K562 (cell line): Measurements from ENCODE around the gene FES. TPM values are rescaled to one million over a fixed set of nuclear protein-coding genes. Genes with fewer than 3 reads are reported as not detected.

Source experiments
- CTBP1 ChIP-seq: fragments of 450-650 bp; IDR thresholded peaks from 2 replicates; pipeline ENCODE4 v1.6.1; 2016; ENCODE audit warnings: borderline replicate concordance
- E2F3 ChIP-seq: fragments of 250-450 bp; sonication (Bioruptor Pico); IDR thresholded peaks from 2 replicates; pipeline ENCODE4 v1.4.0; 2020; ENCODE audit warnings: mild to moderate bottlenecking
- GATA2 ChIP-seq: sonication (generic); formaldehyde crosslinking; IDR thresholded peaks from 2 replicates; pipeline ENCODE4 v1.4.0; 2020; ENCODE audit warnings: mild to moderate bottlenecking, missing genetic modification reagents
- IRF9 ChIP-seq: fragments of 450-650 bp; IDR thresholded peaks from 2 replicates; pipeline ENCODE4 v1.6.1; 2016; ENCODE audit warnings: missing biosample characterization, missing genetic modification characterization
- PATZ1 ChIP-seq: fragments of 250-450 bp; sonication (Bioruptor Pico); IDR thresholded peaks from 2 replicates; pipeline ENCODE4 v1.5.0; 2020; ENCODE audit warnings: mild to moderate bottlenecking, borderline replicate concordance
- SMAD4 ChIP-seq: fragments of 250-450 bp; sonication (Bioruptor Pico); conservative IDR thresholded peaks from 2 replicates; pipeline ENCODE4 v1.8.0; 2021; ENCODE audit warnings: inconsistent platforms, mild to moderate bottlenecking, moderate library complexity
- SMARCA5 ChIP-seq: fragments of 450-650 bp; IDR thresholded peaks from 2 replicates; pipeline ENCODE4 v1.6.1; 2016
- TEAD1 ChIP-seq, 2 experiments: fragments of 450-650 bp in 1 of 2; sonication (generic) in 1 of 2; formaldehyde crosslinking; IDR thresholded peaks; 2 replicates each; pipeline versions ENCODE4 v1.4.0 to v1.8.0; 2020 to 2022; ENCODE audit warnings: mild to moderate bottlenecking in 2 of 2, missing genetic modification reagents in 1 of 2
- TEAD4 ChIP-seq, 2 experiments: sonication (generic) in 1 of 2; formaldehyde crosslinking in 1 of 2; IDR thresholded peaks; 2 replicates each; pipeline versions ENCODE4 v1.6.1 to v1.8.0; 2012 to 2022; ENCODE audit warnings: borderline replicate concordance in 1 of 2, inconsistent platforms in 1 of 2, low read length in 1 of 2, mild to moderate bottlenecking in 1 of 2, missing genetic modification reagents in 1 of 2
- ZBTB33 ChIP-seq: sonication (generic); formaldehyde crosslinking; IDR thresholded peaks from 2 replicates; pipeline ENCODE4 v1.8.1; 2023; ENCODE audit warnings: mild to moderate bottlenecking, missing genetic modification reagents
- ZNF12 ChIP-seq: sonication (generic); formaldehyde crosslinking; IDR thresholded peaks from 2 replicates; pipeline ENCODE4 v1.4.0; 2020; ENCODE audit warnings: mild to moderate bottlenecking, missing genetic modification reagents
- ZNF263 ChIP-seq: sonication (generic); formaldehyde crosslinking; IDR thresholded peaks from 2 replicates; pipeline ENCODE4 v1.8.0; 2022; ENCODE audit warnings: mild to moderate bottlenecking, missing genetic modification reagents, borderline replicate concordance
- polyA plus RNA-seq, 8 experiments: library from polyadenylated mRNA; depleted of rRNA in 4 of 8; stranded (reverse) in 5 of 8; unstranded in 3 of 8; fragments of >200 nt; fragmentation: Nextera tagmentation in 2 of 8; fragmentation: Illumina TruSeq in 1 of 8; extraction: Ambion mirVana in 2 of 8; extraction: Trizol in 1 of 8; gene quantifications; 2 replicates each; pipeline versions ENCODE4 v1.2.1 to v1.2.3, GENCODE V29; 2011 to 2014; ENCODE audit warnings: inconsistent platforms in 1 of 8, missing spikeins in 1 of 8
- total RNA-seq, 7 experiments: library from RNA; depleted of rRNA in 6 of 7; stranded (reverse); fragments of >200 nt in 6 of 7; fragmentation: Illumina TruSeq in 2 of 7; extraction: Trizol in 2 of 7; gene quantifications; 2 replicates each; pipeline versions ENCODE4 v1.2.1 to v1.2.3, GENCODE V29; 2011 to 2021; ENCODE audit warnings: low replicate concordance in 1 of 7
- TF ChIP-seq, protein P1 (sequence below), 2 experiments: IDR thresholded peaks; 2 replicates each; pipeline ENCODE4 v1.6.1; 2011; ENCODE audit warnings: borderline replicate concordance in 1 of 2, control low read depth in 1 of 2, low read depth in 1 of 2, low read length in 1 of 2, mild to moderate bottlenecking in 1 of 2, mixed read lengths in 1 of 2, moderate library complexity in 1 of 2; ENCODE audit not compliant: insufficient read depth in 1 of 2, insufficient read length in 1 of 2, poor library complexity in 1 of 2, severe bottlenecking in 1 of 2; ENCODE audit errors: extremely low read depth in 1 of 2
- TF ChIP-seq, protein P2 (sequence below), 2 experiments: fragments of 450-650 bp; IDR thresholded peaks; 2 replicates each; pipeline ENCODE4 v1.6.1; 2018; ENCODE audit warnings: mild to moderate bottlenecking in 2 of 2, low read depth in 1 of 2; ENCODE audit not compliant: partially characterized antibody in 2 of 2

Gene FES
- total and polyA plus RNA-seq, 9 of the 15 experiments (the other 6 are each of a cell fraction or from before 2014, with no cell fraction given) = 0.38 to 2.6 (median 0.82) TPM

GRCh38 chr15:90885432-90886290 is 1.4 kb downstream of the FES start (continued):
- peak; percentile 51; the same call in 1 of the 2 replicates for TF ChIP-seq CTBP1
- TF ChIP-seq ZNF12 (CRISPR knock-in tag) = no peak
- TF ChIP-seq ZBTB33 (CRISPR knock-in tag) = 0 out of 2 replicates have a peak, but pooled peaks have one; percentile 30
- no peak for TF ChIP-seq SMARCA5
- TF ChIP-seq ZNF263 (CRISPR knock-in tag) = peak; percentile 54; the same call in 1 of the 2 replicates
- 0 out of 2 replicates have a peak, but pooled peaks have one; percentile 14 for TF ChIP-seq TEAD4 (IDR thresholded peaks at IDR 0.05; ENCODE audit: low read length)
- no peak for TF ChIP-seq TEAD4 (CRISPR knock-in tag; IDR thresholded peaks at IDR 0.05; ENCODE audit: borderline replicate concordance)
- peak; percentile 40; the same call in 1 of the 2 replicates for TF ChIP-seq SMAD4
- TF ChIP-seq, protein P1, sequence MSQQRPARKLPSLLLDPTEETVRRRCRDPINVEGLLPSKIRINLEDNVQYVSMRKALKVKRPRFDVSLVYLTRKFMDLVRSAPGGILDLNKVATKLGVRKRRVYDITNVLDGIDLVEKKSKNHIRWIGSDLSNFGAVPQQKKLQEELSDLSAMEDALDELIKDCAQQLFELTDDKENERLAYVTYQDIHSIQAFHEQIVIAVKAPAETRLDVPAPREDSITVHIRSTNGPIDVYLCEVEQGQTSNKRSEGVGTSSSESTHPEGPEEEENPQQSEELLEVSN (IDR thresholded peaks at IDR 0.05; ENCODE audit: borderline replicate concordance in 1 of 2, extremely low read depth in 1 of 2, insufficient read depth in 1 of 2, insufficient read length in 1 of 2, low read depth in 1 of 2, low read length in 1 of 2, poor library complexity in 1 of 2, severe bottlenecking in 1 of 2) = no peak
- TF ChIP-seq, protein P2, sequence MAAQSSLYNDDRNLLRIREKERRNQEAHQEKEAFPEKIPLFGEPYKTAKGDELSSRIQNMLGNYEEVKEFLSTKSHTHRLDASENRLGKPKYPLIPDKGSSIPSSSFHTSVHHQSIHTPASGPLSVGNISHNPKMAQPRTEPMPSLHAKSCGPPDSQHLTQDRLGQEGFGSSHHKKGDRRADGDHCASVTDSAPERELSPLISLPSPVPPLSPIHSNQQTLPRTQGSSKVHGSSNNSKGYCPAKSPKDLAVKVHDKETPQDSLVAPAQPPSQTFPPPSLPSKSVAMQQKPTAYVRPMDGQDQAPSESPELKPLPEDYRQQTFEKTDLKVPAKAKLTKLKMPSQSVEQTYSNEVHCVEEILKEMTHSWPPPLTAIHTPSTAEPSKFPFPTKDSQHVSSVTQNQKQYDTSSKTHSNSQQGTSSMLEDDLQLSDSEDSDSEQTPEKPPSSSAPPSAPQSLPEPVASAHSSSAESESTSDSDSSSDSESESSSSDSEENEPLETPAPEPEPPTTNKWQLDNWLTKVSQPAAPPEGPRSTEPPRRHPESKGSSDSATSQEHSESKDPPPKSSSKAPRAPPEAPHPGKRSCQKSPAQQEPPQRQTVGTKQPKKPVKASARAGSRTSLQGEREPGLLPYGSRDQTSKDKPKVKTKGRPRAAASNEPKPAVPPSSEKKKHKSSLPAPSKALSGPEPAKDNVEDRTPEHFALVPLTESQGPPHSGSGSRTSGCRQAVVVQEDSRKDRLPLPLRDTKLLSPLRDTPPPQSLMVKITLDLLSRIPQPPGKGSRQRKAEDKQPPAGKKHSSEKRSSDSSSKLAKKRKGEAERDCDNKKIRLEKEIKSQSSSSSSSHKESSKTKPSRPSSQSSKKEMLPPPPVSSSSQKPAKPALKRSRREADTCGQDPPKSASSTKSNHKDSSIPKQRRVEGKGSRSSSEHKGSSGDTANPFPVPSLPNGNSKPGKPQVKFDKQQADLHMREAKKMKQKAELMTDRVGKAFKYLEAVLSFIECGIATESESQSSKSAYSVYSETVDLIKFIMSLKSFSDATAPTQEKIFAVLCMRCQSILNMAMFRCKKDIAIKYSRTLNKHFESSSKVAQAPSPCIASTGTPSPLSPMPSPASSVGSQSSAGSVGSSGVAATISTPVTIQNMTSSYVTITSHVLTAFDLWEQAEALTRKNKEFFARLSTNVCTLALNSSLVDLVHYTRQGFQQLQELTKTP (IDR thresholded peaks at IDR 0.05; ENCODE audit: low read depth in 1 of 2, partially characterized antibody in 2 of 2) = no peak
- no peak for TF ChIP-seq TEAD1 (CRISPR knock-in tag; IDR thresholded peaks at IDR 0.05)
- no peak for TF ChIP-seq GATA2 (CRISPR knock-in tag)
- no peak for TF ChIP-seq PATZ1 (CRISPR knock-in tag)
- TF ChIP-seq IRF9 (tag) = no peak
- TF ChIP-seq E2F3 (CRISPR knock-in tag) = peak; percentile 53; the same call in 1 of the 2 replicates
